HG02571 (cell line): ENCODE measurements around the gene PNPLA5.
"Not testable (repeated sequence)": the region's sequence is repeated elsewhere in the genome, so short reads cannot be mapped to it uniquely, and the experiment has no call there.

Experiments
- ATAC-seq: cut with Tn5 transposase; IDR thresholded peaks from one replicate; pipeline ENCODE4 v1.9.1; 2021; ENCODE audit warnings: mild to moderate bottlenecking, moderate library complexity; ENCODE audit not compliant: unreplicated experiment

The PNPLA5 gene

GRCh38 chr22:43891360-43892182 is at the start of gene PNPLA5:
Gene PNPLA5, minus strand, starts transcription at chr22:43892013. Its CDS starts 133 bp downstream, at chr22:43891880.
- no peak for ATAC-seq

- no peak for ATAC-seq
Observed at GRCh38 chr22:43941449-43941848, 49.6 kb upstream of the PNPLA5 start.

- ATAC-seq, result no peak
Observed at GRCh38 chr22:43931771-43932170, 40.0 kb upstream of the PNPLA5 start.

- no peak for ATAC-seq
Observed at GRCh38 chr22:43928908-43929307, 37.1 kb upstream of the PNPLA5 start.

GRCh38 chr22:43928468-43928867 is 36.7 kb upstream of the PNPLA5 start:
- no peak for ATAC-seq

GRCh38 chr22:43926349-43926710 is 34.5 kb upstream of the PNPLA5 start:
- no peak for ATAC-seq

GRCh38 chr22:43925433-43926348 is 33.9 kb upstream of the PNPLA5 start:
- ATAC-seq, result no peak

- ATAC-seq, result no peak
Observed at GRCh38 chr22:43924877-43925276, 33.1 kb upstream of the PNPLA5 start.

- no peak for ATAC-seq
Observed at GRCh38 chr22:43923631-43924464, 32.0 kb upstream of the PNPLA5 start, which contains the start of gene PNPLA3. Gene PNPLA3, plus strand, starts transcription at chr22:43923805. Its CDS starts 107 bp downstream, at chr22:43923912.

GRCh38 chr22:43923191-43923590 is 31.4 kb upstream of the PNPLA5 start:
- ATAC-seq, result no peak

- no peak for ATAC-seq
Observed at GRCh38 chr22:43922123-43922522, 30.3 kb upstream of the PNPLA5 start.

GRCh38 chr22:43921370-43921769 is 29.6 kb upstream of the PNPLA5 start:
- no peak for ATAC-seq

- no peak for ATAC-seq
Observed at GRCh38 chr22:43919106-43919973, 27.5 kb upstream of the PNPLA5 start.

- ATAC-seq, result no peak
Observed at GRCh38 chr22:43917521-43917920, 25.7 kb upstream of the PNPLA5 start.

GRCh38 chr22:43911351-43911750 is 19.5 kb upstream of the PNPLA5 start:
- no peak for ATAC-seq

- no peak for ATAC-seq
Observed at GRCh38 chr22:43910178-43910695, 18.4 kb upstream of the PNPLA5 start.

GRCh38 chr22:43909708-43910107 is 17.9 kb upstream of the PNPLA5 start:
- ATAC-seq, result no peak

GRCh38 chr22:43905681-43906080 is 13.9 kb upstream of the PNPLA5 start:
- ATAC-seq, result no peak

- ATAC-seq, result not testable (repeated sequence)
Observed at GRCh38 chr22:43904412-43904811, 12.6 kb upstream of the PNPLA5 start.

GRCh38 chr22:43903033-43903432 is 11.2 kb upstream of the PNPLA5 start:
- not testable (repeated sequence) for ATAC-seq
